SH-SY5Y (cell line): ENCODE results near the gene PERCC1.

Experiments used
- GATA2 ChIP-seq: IDR thresholded peaks from 2 replicates; pipeline ENCODE4 v1.6.1; 2011; ENCODE audit warnings: mild to moderate bottlenecking, low read depth, low read length
- GATA3 ChIP-seq: IDR thresholded peaks from 2 replicates; pipeline ENCODE4 v1.6.1; 2011; ENCODE audit warnings: low read depth, mild to moderate bottlenecking, low read length, moderate library complexity

DNA sequence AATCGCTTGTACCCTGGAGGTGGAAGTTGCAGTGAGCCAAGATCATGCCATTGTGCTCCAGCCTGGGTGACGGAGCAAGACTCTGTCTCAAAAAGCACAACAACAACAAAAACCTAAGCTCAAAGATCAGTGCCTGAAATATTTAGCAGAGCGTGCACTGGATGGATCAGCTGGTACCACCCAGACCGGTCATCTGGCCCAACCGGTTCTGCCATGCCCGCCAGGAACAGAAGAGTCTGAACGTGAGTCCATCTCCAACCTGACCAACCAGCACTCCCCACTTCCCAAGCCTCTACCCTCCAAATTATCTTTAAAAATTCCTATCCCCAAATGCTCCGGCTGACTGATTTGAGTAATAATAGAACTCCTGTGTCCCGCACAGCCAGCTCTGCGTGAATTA is 8.8 kb upstream of the PERCC1 start:
- TF ChIP-seq GATA3 (no peak), GATA2 (no peak)
